LHCN-M2 (cell line): ENCODE data around the gene KY. TPM values are rescaled to one million over a fixed set of nuclear protein-coding genes. Genes with fewer than 3 reads are reported as not detected.

Source experiments
- total RNA-seq: library from RNA; depleted of rRNA; stranded (reverse); fragments of >200 nt; gene quantifications from 2 replicates; pipeline ENCODE4 v1.2.3, GENCODE V29; 2014; rRNA removed

KY gene
- total RNA-seq, 1 experiment from 2014 or later = not detected

Other genes starting within 250 kb of the KY start
- gene ANAPC13, start 165.0 kb downstream of the KY start, total RNA-seq = 166 and 196 TPM in 2 replicates
- gene CEP63, start 165.0 kb downstream of the KY start, total RNA-seq = 25.0 and 29.8 TPM in 2 replicates
- 0.57 and 0.77 TPM in 2 replicates for gene EPHB1, start 144.2 kb upstream of the KY start, total RNA-seq